NCI-H524 (cell line): ENCODE data around the gene CHD5.

Source experiments
- DNase-seq, 2 experiments: peaks; one replicate each; lab custom pipeline; 2025; lab: John Stamatoyannopoulos, UW

Gene CHD5

GRCh38 chr1:6134206-6134605 is 45.9 kb downstream of the CHD5 start:
- DNase-seq = no peak

GRCh38 chr1:6133146-6133895 is 46.8 kb downstream of the CHD5 start:
- DNase-seq = no peak

GRCh38 chr1:6131561-6131960 is 48.6 kb downstream of the CHD5 start:
- DNase-seq = no peak

- DNase-seq = no peak
These were observed 49.5 kb downstream of the CHD5 start for GRCh38 chr1:6130596-6130995.

GRCh38 chr1:6130036-6130435 is 50.1 kb downstream of the CHD5 start:
- DNase-seq = no peak

- DNase-seq = no peak
These were observed 50.8 kb downstream of the CHD5 start for GRCh38 chr1:6129313-6129712.

- DNase-seq = no peak
These were observed 51.6 kb downstream of the CHD5 start for GRCh38 chr1:6128276-6129081.

GRCh38 chr1:6127587-6128163 is 52.4 kb downstream of the CHD5 start:
- DNase-seq = no peak

- DNase-seq = no peak
These were observed 53.5 kb downstream of the CHD5 start for GRCh38 chr1:6126521-6127067.

- no peak for DNase-seq
These were observed 54.1 kb downstream of the CHD5 start for GRCh38 chr1:6126028-6126427.

- no peak for DNase-seq
These were observed 54.8 kb downstream of the CHD5 start for GRCh38 chr1:6125366-6125765.

GRCh38 chr1:6124746-6125365 is 55.3 kb downstream of the CHD5 start:
- DNase-seq = no peak

- no peak for DNase-seq
These were observed 55.8 kb downstream of the CHD5 start for GRCh38 chr1:6124341-6124740.

GRCh38 chr1:6123816-6124215 is 56.3 kb downstream of the CHD5 start:
- no peak for DNase-seq

- DNase-seq = no peak
These were observed 57.0 kb downstream of the CHD5 start for GRCh38 chr1:6123083-6123482.

GRCh38 chr1:6121651-6122370 is 58.3 kb downstream of the CHD5 start:
- DNase-seq = no peak

GRCh38 chr1:6121021-6121421 is 59.1 kb downstream of the CHD5 start:
- no peak for DNase-seq

- no peak for DNase-seq
These were observed 61.7 kb downstream of the CHD5 start for GRCh38 chr1:6118415-6118814.

GRCh38 chr1:6117624-6118023 is 62.5 kb downstream of the CHD5 start:
- DNase-seq = no peak

- no peak for DNase-seq
These were observed 63.1 kb downstream of the CHD5 start for GRCh38 chr1:6117064-6117463.

- DNase-seq = no peak
These were observed 64.0 kb downstream of the CHD5 start for GRCh38 chr1:6116137-6116536.

- DNase-seq = no peak
These were observed 66.4 kb downstream of the CHD5 start for GRCh38 chr1:6113745-6114144.
